GM10248 (cell line): ENCODE measurements around the gene INPP4B.

Source experiments
- CTCF ChIA-PET: fragments of 300-600 bp; sonication (Branson Sonifier 250); formaldehyde crosslinking; extraction: SDS; loops from one replicate; lab custom pipeline; 2021; ENCODE audit warnings: antibody characterized with exemption; lab: Yijun Ruan, JAX
- POLR2A ChIA-PET: fragments of 350-650 bp; sonication (Branson Sonifier 250); formaldehyde crosslinking; extraction: SDS; loops from one replicate; lab custom pipeline; 2020; ENCODE audit warnings: antibody characterized with exemption; lab: Yijun Ruan, JAX
- DNase-seq: peaks from one replicate; pipeline ENCODE4 v3.0.0; 2012; ENCODE audit errors: extremely low spot score
- CTCF ChIP-seq: IDR thresholded peaks from 2 replicates; pipeline ENCODE4 v1.5.1; 2012; ENCODE audit warnings: mild to moderate bottlenecking, low read depth; ENCODE audit errors: extremely low read depth, missing control alignments, control extremely low read depth

INPP4B gene

GRCh38 chr4:142095886-142096605 lies 750.1 kb downstream of the INPP4B start:
- no peak for DNase-seq
- CTCF ChIA-PET: interaction anchor here (1.0 to 1.9 kb wide), 2 partner anchors 11 to 16 kb away, joined by 3 to 5 read pairs; no protein-coding TSS in a partner anchor
- POLR2A ChIA-PET: no interaction called here
- no peak for TF ChIP-seq CTCF

DNA sequence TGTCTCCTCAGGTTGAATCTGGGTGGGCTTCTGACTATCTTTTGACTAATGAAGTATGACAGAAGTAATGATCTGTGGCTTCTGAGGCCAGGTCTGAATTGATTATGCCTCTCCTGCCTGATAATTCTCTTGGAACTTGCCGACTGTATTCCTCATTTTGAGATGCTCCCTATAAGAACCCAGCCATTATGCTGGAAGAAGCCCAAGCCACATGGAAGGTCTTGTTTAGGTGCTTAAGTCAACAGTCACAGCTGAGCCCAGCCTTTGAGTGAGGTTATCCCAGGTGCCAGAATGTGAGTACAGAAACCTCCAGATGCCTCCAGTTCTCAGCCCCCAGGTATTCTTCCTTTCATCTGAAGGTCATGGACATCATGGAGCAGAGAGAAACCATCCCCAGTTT lies 753.2 kb downstream of the INPP4B start:
- no peak for DNase-seq
- no peak for TF ChIP-seq CTCF
- CTCF ChIA-PET: interaction anchor here (1.2 to 1.4 kb wide), 2 partner anchors 8 to 10 kb away, joined by 3 read pairs; no protein-coding TSS in a partner anchor
- POLR2A ChIA-PET: no interaction called here

DNA sequence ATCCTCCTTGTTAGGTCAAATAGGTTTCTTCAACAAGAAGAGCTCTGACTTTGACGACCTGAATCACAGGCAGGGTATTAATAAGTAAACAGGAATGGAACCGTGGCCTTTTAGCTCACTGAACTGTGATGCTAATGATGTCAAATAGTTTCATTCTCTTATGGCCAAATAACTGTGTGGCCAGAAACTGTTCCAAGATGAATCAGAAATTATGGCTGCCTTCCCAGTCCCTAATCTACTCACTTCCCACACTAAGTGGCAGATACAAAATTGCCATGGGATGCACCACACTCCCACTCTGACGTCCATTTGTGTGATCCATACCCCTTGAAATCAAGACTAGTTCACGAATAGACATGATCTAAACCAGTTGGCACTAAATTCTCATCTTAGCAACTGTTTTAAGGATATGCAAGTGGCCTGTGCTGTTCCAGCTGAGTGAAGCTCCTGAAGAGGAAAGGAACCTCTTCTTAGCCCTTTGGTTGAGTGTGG lies 754.4 kb downstream of the INPP4B start:
- DNase-seq: no peak
- CTCF ChIA-PET: interaction anchor here (0.9 kb wide), 1 partner anchor 518 kb away, joined by 3 read pairs; no protein-coding TSS in a partner anchor
- POLR2A ChIA-PET: no interaction called here
- TF ChIP-seq CTCF: no peak

- no peak for TF ChIP-seq CTCF
- DNase-seq: no peak
- ChIA-PET POLR2A (no interaction called here), CTCF (interaction anchor here (0.9 kb wide), 1 partner anchor 518 kb away, joined by 3 read pairs; no protein-coding TSS in a partner anchor)
Observed at GRCh38 chr4:142091085-142091513, 755.0 kb downstream of the INPP4B start.

GRCh38 chr4:142088906-142089305 lies 757.2 kb downstream of the INPP4B start:
- no peak for TF ChIP-seq CTCF
- ChIA-PET POLR2A (no interaction called here), CTCF (no interaction called here)
- no peak for DNase-seq

DNA sequence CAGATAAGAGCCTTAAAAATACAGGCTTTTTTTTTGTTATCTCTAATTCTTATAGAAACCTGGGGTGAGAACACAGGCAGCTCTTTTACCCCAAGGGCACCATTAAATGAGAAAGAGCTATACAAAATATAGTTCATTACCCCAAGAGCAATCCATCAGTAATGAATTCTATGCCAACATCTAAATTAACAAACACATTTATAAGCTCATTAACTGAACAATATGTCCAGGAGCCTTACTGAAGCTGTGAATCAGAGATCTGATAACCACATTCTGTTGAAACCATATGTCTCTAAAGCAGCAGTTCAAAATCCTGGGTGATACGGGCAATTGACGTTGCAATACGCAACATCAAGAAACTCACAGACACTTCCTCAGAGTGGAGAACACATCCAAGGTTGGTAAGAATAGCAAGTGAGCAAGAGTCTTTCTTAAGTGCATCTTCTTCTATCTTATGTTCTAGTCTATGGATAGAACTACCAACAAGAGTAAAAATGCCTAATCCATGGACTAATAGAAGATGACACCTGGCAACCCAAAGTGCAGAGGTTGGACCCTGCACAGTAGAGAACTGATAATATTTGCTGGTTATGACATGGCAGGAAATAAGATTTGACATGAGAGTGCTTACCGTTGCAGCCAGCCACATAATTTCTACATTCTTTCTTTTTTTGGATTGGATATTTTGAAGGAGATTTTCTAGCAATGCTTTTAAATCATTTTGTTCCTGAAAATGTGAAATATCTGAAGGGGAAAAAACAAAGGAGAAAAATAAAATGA lies 760.4 kb downstream of the INPP4B start:
- no peak for TF ChIP-seq CTCF
- POLR2A ChIA-PET: no interaction called here
- DNase-seq: no peak
- CTCF ChIA-PET: interaction anchor here (1.0 to 1.8 kb wide), 2 partner anchors 9 to 12 kb away, joined by 5 read pairs; no protein-coding TSS in a partner anchor
